IMR-90 (cell line): ENCODE results near the gene PCDHA11. TPM values are rescaled to one million over a fixed set of nuclear protein-coding genes. Genes with fewer than 3 reads are reported as not detected.

Experiments
- ATAC-seq: fragments of 200-7000 bp; cut with Tn5 transposase; 2 replicates; pipeline ENCODE4 v1.9.1; 2020; ENCODE audit warnings: low read depth, mild to moderate bottlenecking, moderate library complexity
- Bru-seq: library from RNA; stranded (reverse); fragments of 400-500 nt; gene quantifications from one replicate; lab custom pipeline; 2021; lab: Mats Ljungman, UMichigan
- BruChase-seq, 2 experiments: library from RNA; stranded (reverse); fragments of 400-500 nt; gene quantifications; one replicate each; lab custom pipeline; 2021; lab: Mats Ljungman, UMichigan
- BruUV-seq: library from RNA; stranded (reverse); fragments of 400-500 nt; replicated peaks from 2 replicates; lab custom pipeline; 2021; lab: Mats Ljungman, UMichigan
- CTCF ChIA-PET: fragments of 300-600 bp; formaldehyde crosslinking; extraction: SDS; loops from one replicate; lab custom pipeline; 2021; ENCODE audit warnings: antibody characterized with exemption; lab: Yijun Ruan, JAX
- POLR2A ChIA-PET: fragments of 300-600 bp; sonication (Branson Sonifier 250); formaldehyde crosslinking; loops from one replicate; lab custom pipeline; 2022; ENCODE audit warnings: antibody characterized with exemption; ENCODE audit not compliant: unreplicated experiment; lab: Charles Lee
- DNase-seq: peaks from one replicate; pipeline ENCODE4 v3.0.0; 2013
- H2AFZ ChIP-seq: replicated peaks from 2 replicates; pipeline ENCODE3; 2013; ENCODE audit warnings: low read length, mild to moderate bottlenecking; ENCODE audit not compliant: poor library complexity
- H2AK5ac ChIP-seq: 2 replicates; pipeline ENCODE4 v1.6.1; 2013; ENCODE audit warnings: low read depth, low read length, inconsistent platforms
- H2AK9ac ChIP-seq: replicated peaks from 2 replicates; pipeline ENCODE3; 2013; ENCODE audit warnings: mild to moderate bottlenecking, low read depth, low read length, moderate library complexity; ENCODE audit not compliant: poor library complexity
- H2BK120ac ChIP-seq: 2 replicates; pipeline ENCODE4 v1.6.1; 2013; ENCODE audit warnings: low read depth, low read length, inconsistent platforms
- H2BK15ac ChIP-seq: 3 replicates; pipeline ENCODE4 v1.6.1; 2013; ENCODE audit warnings: low read depth, low read length, inconsistent platforms
- H2BK20ac ChIP-seq: 2 replicates; pipeline ENCODE4 v1.6.1; 2013; ENCODE audit warnings: low read depth, mild to moderate bottlenecking, inconsistent platforms, low read length, moderate library complexity
- H2BK5ac ChIP-seq: 2 replicates; pipeline ENCODE4 v1.6.1; 2013; ENCODE audit warnings: mild to moderate bottlenecking, low read depth, low read length, inconsistent platforms; ENCODE audit not compliant: poor library complexity, severe bottlenecking
- H3K14ac ChIP-seq: replicated peaks from 2 replicates; pipeline ENCODE4 v1.6.1; 2013; ENCODE audit warnings: low read depth, low read length, inconsistent platforms
- H3K18ac ChIP-seq: 2 replicates; pipeline ENCODE4 v1.6.1; 2013; ENCODE audit warnings: low read depth, low read length, control low read depth
- H3K23ac ChIP-seq: 2 replicates; pipeline ENCODE4 v1.6.1; 2013; ENCODE audit warnings: low read depth, low read length, inconsistent platforms
- H3K27ac ChIP-seq: 2 replicates; pipeline ENCODE4 v1.5.1; 2013; ENCODE audit warnings: mild to moderate bottlenecking, control low read depth, low read length; ENCODE audit not compliant: insufficient read depth
- H3K27me3 ChIP-seq: 2 replicates; pipeline ENCODE4 v1.6.1; 2013; ENCODE audit warnings: low read length; ENCODE audit not compliant: control insufficient read depth, insufficient read depth
- H3K36me3 ChIP-seq: 2 replicates; pipeline ENCODE4 v1.6.1; 2013; ENCODE audit warnings: low read length, mixed read lengths; ENCODE audit not compliant: control insufficient read depth, insufficient read depth
- H3K4ac ChIP-seq: 2 replicates; pipeline ENCODE4 v1.6.1; 2013; ENCODE audit warnings: low read depth, low read length, inconsistent platforms
- H3K4me1 ChIP-seq: 2 replicates; pipeline ENCODE4 v1.6.1; 2013; ENCODE audit warnings: low read length, mixed read lengths; ENCODE audit not compliant: control insufficient read depth, insufficient read depth
- H3K4me2 ChIP-seq: 2 replicates; pipeline ENCODE4 v1.6.1; 2013; ENCODE audit warnings: low read depth, mild to moderate bottlenecking, control low read depth, low read length, moderate library complexity
- H3K4me3 ChIP-seq: 2 replicates; pipeline ENCODE4 v1.5.1; 2013; ENCODE audit warnings: low read depth, mild to moderate bottlenecking, control low read depth, low read length, moderate library complexity; ENCODE audit not compliant: insufficient read depth
- H3K56ac ChIP-seq: 2 replicates; pipeline ENCODE4 v1.6.1; 2013; ENCODE audit warnings: low read length, inconsistent platforms; ENCODE audit not compliant: insufficient read depth; ENCODE audit errors: extremely low read depth
- H3K79me1 ChIP-seq, 2 experiments: 2 replicates each; pipeline ENCODE4 v1.6.1; 2013; ENCODE audit warnings: low read length in 2 of 2, inconsistent platforms in 1 of 2, low read depth in 1 of 2
- H3K9ac ChIP-seq: 2 replicates; pipeline ENCODE4 v1.6.1; 2013; ENCODE audit warnings: low read depth, low read length, control low read depth
- H3K9me1 ChIP-seq: 2 replicates; pipeline ENCODE4 v1.6.1; 2013; ENCODE audit warnings: low read length, inconsistent platforms; ENCODE audit not compliant: insufficient read depth
- H3K9me3 ChIP-seq: 2 replicates; pipeline ENCODE4 v1.6.1; 2013; ENCODE audit warnings: low read length; ENCODE audit not compliant: control insufficient read depth, insufficient read depth
- H4K20me1 ChIP-seq: 2 replicates; pipeline ENCODE4 v1.6.1; 2013; ENCODE audit warnings: low read length, inconsistent platforms; ENCODE audit not compliant: insufficient read depth
- H4K5ac ChIP-seq: 2 replicates; pipeline ENCODE4 v1.6.1; 2013; ENCODE audit warnings: mild to moderate bottlenecking, low read depth, low read length, control low read depth
- H4K8ac ChIP-seq, 2 experiments: 2 replicates each; pipeline ENCODE4 v1.6.1; 2013; ENCODE audit warnings: low read depth in 2 of 2, low read length in 2 of 2, control low read depth in 1 of 2, inconsistent platforms in 1 of 2
- H4K91ac ChIP-seq: 2 replicates; pipeline ENCODE4 v1.6.1; 2013; ENCODE audit warnings: low read depth, low read length, inconsistent platforms; ENCODE audit not compliant: insufficient read depth
- CEBPB ChIP-seq: IDR thresholded peaks from 2 replicates; pipeline ENCODE4 v1.6.1; 2012; ENCODE audit warnings: low read depth, low read length, improper control_type of control experiment
- CHD1 ChIP-seq: IDR thresholded peaks from 2 replicates; pipeline ENCODE4 v1.6.1; 2012; ENCODE audit warnings: low read depth, low read length, improper control_type of control experiment
- CTCF ChIP-seq: conservative IDR thresholded peaks from 2 replicates; pipeline ENCODE4 v1.5.1; 2012; ENCODE audit warnings: mild to moderate bottlenecking, low read depth, low read length, improper control_type of control experiment
- ELK1 ChIP-seq: fragments of 150-350 bp; IDR thresholded peaks from 2 replicates; pipeline ENCODE4 v1.6.1; 2016; ENCODE audit warnings: low read depth, mild to moderate bottlenecking, low read length, moderate library complexity, borderline replicate concordance
- FOS ChIP-seq: fragments of 150-350 bp; IDR thresholded peaks from 2 replicates; pipeline ENCODE4 v1.6.1; 2016; ENCODE audit warnings: low read depth, low read length
- MAFK ChIP-seq: IDR thresholded peaks from 2 replicates; pipeline ENCODE4 v1.6.1; 2012; ENCODE audit warnings: low read depth, low read length, improper control_type of control experiment
- MAZ ChIP-seq: IDR thresholded peaks from 2 replicates; pipeline ENCODE4 v1.6.1; 2012; ENCODE audit warnings: low read depth, mild to moderate bottlenecking, low read length, improper control_type of control experiment, moderate library complexity, borderline replicate concordance
- NFE2L2 ChIP-seq: fragments of 150-350 bp; IDR thresholded peaks from 2 replicates; pipeline ENCODE4 v1.6.1; 2016; ENCODE audit warnings: low read depth, mild to moderate bottlenecking, low read length
- POLR2A ChIP-seq: IDR thresholded peaks from 2 replicates; pipeline ENCODE4 v1.6.1; 2012; ENCODE audit warnings: mild to moderate bottlenecking, low read depth, low read length
- RAD21 ChIP-seq: IDR thresholded peaks from 2 replicates; pipeline ENCODE4 v1.6.1; 2012; ENCODE audit warnings: low read length, improper control_type of control experiment
- RCOR1 ChIP-seq: IDR thresholded peaks from 2 replicates; pipeline ENCODE4 v1.6.1; 2012; ENCODE audit warnings: mild to moderate bottlenecking, low read length, improper control_type of control experiment; ENCODE audit not compliant: insufficient replicate concordance
- RFX5 ChIP-seq: IDR thresholded peaks from 2 replicates; pipeline ENCODE4 v1.8.0; 2012; ENCODE audit warnings: low read depth, mild to moderate bottlenecking, low read length, moderate library complexity
- USF2 ChIP-seq: fragments of 150-350 bp; IDR thresholded peaks from 2 replicates; pipeline ENCODE4 v1.6.1; 2017; ENCODE audit warnings: mild to moderate bottlenecking, antibody characterized with exemption, low read length, low read depth
- WGBS, 2 experiments: methylation state at CpG; one replicate each; pipeline versions ENCODE4 v1.1.5 to v1.1.7; 2013; ENCODE audit warnings: missing lambda C conversion rate in 2 of 2; ENCODE audit not compliant: insufficient read length in 1 of 2; ENCODE audit errors: extremely low coverage in 2 of 2; 5-methylcytosine and 5-hydroxymethylcytosine counted together
- dilution Hi-C: fragments of 300-500 bp; cut with HindIII; formaldehyde crosslinking; loops from one replicate; pipeline ENCODE4 v1.14.3; 2018; ENCODE audit warnings: low sequenced_read_pairs; ENCODE audit not compliant: unreplicated experiment
- in situ Hi-C: fragments of 300-500 bp; cut with MboI; formaldehyde crosslinking; loops from 3 replicates; pipeline ENCODE4 v1.14.3; 2019; ENCODE audit warnings: low sequenced_read_pairs, inconsistent platforms, mixed read lengths
- intact Hi-C: fragments of 100-400 bp; cut with micrococcal nuclease; formaldehyde crosslinking; loops from 2 replicates; pipeline ENCODE4 v1.10.0; 2022
- long read RNA-seq: library from polyadenylated mRNA; unstranded; transcript quantifications from one replicate; pipeline ENCODE4 v2.0.0, GENCODE V29; 2021; ENCODE audit not compliant: unreplicated experiment
- polyA plus RNA-seq, 3 experiments: library from polyadenylated mRNA; depleted of rRNA; stranded (reverse); fragments of >200 nt; gene quantifications; 2 replicates each; pipeline ENCODE4 v1.2.3, GENCODE V29; 2012; ENCODE audit warnings: low replicate concordance in 1 of 3
- total RNA-seq: library from RNA; depleted of rRNA; stranded (reverse); fragments of >200 nt; gene quantifications from 2 replicates; pipeline ENCODE4 v1.2.3, GENCODE V29; 2012; rRNA removed

The PCDHA11 gene
- total RNA-seq (under 0.01 TPM in 1 of 2 replicates, not detected in the other), polyA plus RNA-seq (2012; rRNA removed) (not detected in 2 replicates), Bru-seq, nascent RNA (percentile 14 among the genes with signal in this experiment), BruChase-seq, experiment 1, labeled RNA remaining after a 6-hour chase (percentile 13 among the genes with signal in this experiment), BruChase-seq, experiment 2, labeled RNA remaining after a 2-hour chase (percentile 31 among the genes with signal in this experiment)
- polyA plus RNA-seq (2012; cell fraction: cytosol; rRNA removed) = 0.01 TPM in 1 of 2 replicates, not detected in the other
- not detected in 2 replicates for polyA plus RNA-seq (2012; cell fraction: nucleus; rRNA removed; ENCODE audit: low replicate concordance)
- long read RNA-seq = 0 reads

- Histone ChIP-seq H3K4me1 (no peaks in the 10 kb centered on the region), H3K79me1 (no peaks in the 10 kb centered on the region), H2BK20ac (no peak within 1 kb of the TSS), H3K36me3 (no peaks in the 10 kb centered on the region), H3K23ac (no peak within 1 kb of the TSS), H3K14ac (no peak within 1 kb of the TSS), H4K5ac (no peak within 1 kb of the TSS), H3K27ac (no peak within 1 kb of the TSS), H4K91ac (no peak within 1 kb of the TSS), H3K27me3 (no peaks in the 10 kb centered on the region), H3K9me3 (peaks cover 18% of the 10 kb centered on the region), H3K9ac (no peak within 1 kb of the TSS), H3K4ac (no peak within 1 kb of the TSS), H2BK120ac (no peak within 1 kb of the TSS), H3K4me3 (no peak within 1 kb of the TSS), H2AK5ac (no peak within 1 kb of the TSS), H2AK9ac (no peak within 1 kb of the TSS), H4K20me1 (no peaks in the 10 kb centered on the region), H3K56ac (no peak within 1 kb of the TSS), H3K18ac (no peak within 1 kb of the TSS), H3K4me2 (no peak within 1 kb of the TSS), H2BK15ac (no peak within 1 kb of the TSS), H2AFZ (no peak within 1 kb of the TSS), H2BK5ac (no peak within 1 kb of the TSS), H3K9me1 (no peaks in the 10 kb centered on the region), H4K8ac (no peak within 1 kb of the TSS)
- ATAC-seq (no peak), DNase-seq (no peak)
- WGBS, 2 experiments = 10% methylated on average over 15 of the region's 41 CpGs; no CpG with 5 or more reads in 1 of the 2 experiments
- POLR2A ChIA-PET = no interaction called here
- intact Hi-C loops = no loop called here
- CTCF ChIA-PET = no interaction called here
- dilution Hi-C loops = no loop called here
- in situ Hi-C loops = no loop called here
- no TSS peak for BruUV-seq
- TF ChIP-seq NFE2L2 (no peak), FOS (no peak), CTCF (no peak), MAZ (no peak), RFX5 (no peak), RAD21 (no peak), ELK1 (no peak), CHD1 (no peak), CEBPB (no peak), RCOR1 (no peak), MAFK (no peak), USF2 (no peak), POLR2A (no peak)
Measured at GRCh38 chr5:140868721-140869554, at the start of gene PCDHA11. Gene PCDHA11 (plus strand): TSS chr5:140868957. CDS start chr5:140869104, 147 bp downstream.
